HG03565 (cell line): Measurements from ENCODE around the gene CCDC124.

Experiments used
- ATAC-seq: cut with Tn5 transposase; IDR thresholded peaks from one replicate; pipeline ENCODE4 v1.9.1; 2021; ENCODE audit warnings: mild to moderate bottlenecking, moderate library complexity; ENCODE audit not compliant: unreplicated experiment

CCDC124 gene

GRCh38 chr19:17933414-17934129 is 757 bp downstream of the CCDC124 start:
- ATAC-seq: no peak

- no peak for ATAC-seq
These were observed 3.6 kb downstream of the CCDC124 start for GRCh38 chr19:17936379-17936778.

- ATAC-seq: no peak
These were observed 4.6 kb downstream of the CCDC124 start for GRCh38 chr19:17937371-17937900.

- ATAC-seq: no peak
These were observed 5.5 kb downstream of the CCDC124 start for GRCh38 chr19:17938092-17938845.

- no peak for ATAC-seq
These were observed 9.4 kb downstream of the CCDC124 start for GRCh38 chr19:17942181-17942580.

- no peak for ATAC-seq
These were observed 9.9 kb downstream of the CCDC124 start for GRCh38 chr19:17942582-17943273.

DNA sequence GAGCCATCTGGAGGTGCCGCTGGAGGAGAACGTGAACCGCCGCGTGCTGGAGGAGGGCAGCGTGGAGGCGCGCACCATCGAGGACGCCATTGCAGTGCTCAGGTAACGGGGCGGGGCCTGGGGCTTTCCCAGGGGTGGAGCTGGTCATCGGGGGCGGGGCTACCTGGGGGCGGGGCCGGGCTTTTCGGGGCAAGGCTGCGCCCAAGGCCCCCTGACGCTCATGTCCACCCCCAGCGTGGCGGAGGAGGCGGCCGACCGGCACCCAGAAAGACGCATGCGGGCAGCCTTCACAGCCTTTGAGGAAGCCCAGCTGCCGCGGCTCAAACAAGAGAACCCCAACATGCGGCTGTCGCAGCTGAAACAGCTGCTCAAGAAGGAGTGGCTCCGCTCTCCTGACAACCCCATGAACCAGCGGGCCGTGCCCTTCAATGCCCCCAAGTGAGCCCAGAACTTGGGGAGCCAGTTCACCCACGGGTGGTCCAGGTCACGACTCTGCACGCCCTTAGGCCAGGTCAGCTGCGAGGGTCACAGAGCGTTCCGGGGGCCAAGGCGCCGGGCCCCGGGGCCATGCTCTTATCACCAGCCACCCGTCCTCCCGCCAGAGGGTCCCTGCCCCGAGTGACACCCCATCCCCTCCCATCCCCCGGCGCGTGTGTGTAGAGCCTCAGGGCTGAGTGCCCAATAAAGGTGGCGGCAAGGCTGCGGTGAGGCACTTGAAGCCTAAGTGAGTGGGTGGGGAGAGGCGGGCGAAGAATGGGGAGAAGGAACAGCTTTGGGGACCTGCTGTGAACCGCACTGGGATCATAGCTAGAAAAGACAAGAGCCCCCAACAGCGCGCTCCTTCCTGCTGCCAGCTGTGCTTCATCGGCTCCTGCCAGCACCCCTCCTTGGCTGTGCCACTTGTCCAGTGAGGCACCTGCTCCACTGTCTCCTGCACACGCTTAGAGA is 10.7 kb downstream of the CCDC124 start:
- ATAC-seq: no peak

DNA sequence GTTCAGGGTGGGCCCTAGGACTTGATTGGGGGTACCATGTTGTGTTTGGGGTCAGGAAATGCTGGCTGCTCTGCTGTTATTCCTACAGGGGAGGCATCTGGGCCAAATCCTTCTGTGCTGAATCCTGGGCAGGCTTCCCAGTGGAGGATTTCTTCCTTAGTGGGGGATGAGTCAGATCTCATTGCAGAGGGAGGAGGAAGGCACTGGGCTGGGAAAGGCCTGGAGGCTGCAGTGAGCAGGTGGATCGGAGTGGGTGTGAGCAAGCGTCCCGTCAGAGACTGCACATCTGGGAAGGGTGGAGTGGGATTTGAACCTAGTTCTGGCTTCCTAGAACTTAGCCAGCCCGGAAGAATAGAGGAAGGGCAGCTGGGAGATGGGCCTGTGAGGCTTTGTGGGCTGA is 11.5 kb downstream of the CCDC124 start:
- no peak for ATAC-seq

DNA sequence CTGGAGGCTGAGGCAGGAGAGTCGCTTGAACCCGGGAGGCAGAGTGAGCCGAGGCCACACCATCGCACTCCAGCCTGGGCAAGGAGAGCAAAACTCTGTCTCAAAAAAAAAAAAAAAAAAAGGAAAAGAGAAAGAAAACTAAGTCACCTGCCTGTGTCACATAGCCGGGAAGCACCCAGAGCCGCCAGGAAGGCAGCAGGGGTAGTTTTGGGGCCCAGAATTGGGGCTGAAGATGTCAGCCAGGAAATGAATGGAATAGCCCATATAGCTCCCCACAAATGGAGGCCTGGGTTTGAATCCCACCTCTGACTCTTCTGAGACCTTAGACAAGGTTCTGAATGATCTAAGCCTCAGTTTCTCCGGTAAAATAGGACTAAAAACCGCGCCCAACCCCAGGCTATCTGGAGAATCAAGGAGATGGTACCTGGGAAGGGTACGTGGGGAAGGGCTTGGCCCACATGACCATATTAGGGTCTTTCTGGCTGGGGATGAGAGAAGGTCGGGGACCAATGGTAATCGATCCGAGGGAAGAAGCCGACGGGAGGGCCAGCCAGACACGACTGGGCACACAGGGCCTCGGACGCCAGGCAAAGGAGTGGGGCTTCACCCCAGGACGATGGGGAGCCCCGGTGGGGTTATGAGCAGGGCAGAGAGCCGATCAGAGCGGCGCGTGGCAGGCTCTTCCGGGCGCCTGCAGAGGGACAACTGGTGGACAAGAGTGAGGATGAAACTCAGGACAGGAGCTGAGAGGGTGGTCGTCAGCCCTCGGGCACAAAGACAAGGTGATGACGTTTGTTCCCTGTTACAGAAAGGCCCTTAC is 14.4 kb downstream of the CCDC124 start:
- peak; percentile 21 for ATAC-seq

- ATAC-seq: peak; percentile 48
These were observed 15.1 kb downstream of the CCDC124 start for GRCh38 chr19:17947815-17948513.

DNA sequence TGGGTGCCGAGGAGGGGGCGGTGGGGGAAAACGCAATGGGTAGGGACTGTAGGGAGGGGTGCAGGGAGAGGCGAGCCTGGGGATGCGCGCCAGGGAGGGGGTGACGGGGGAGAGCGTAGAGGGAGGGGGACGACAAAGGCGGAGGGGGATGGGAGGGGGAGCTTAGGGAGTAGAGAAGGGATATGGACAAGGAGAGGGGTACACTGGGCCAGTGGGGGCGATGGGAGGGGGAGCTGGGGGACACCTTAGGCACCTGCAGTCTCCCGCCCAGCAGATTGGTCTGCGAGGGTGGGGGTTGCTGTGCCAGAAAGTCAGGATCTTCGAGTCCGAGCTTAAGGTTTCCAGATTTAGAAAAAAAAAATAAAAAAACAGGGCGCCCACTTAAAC is 15.7 kb downstream of the CCDC124 start:
- ATAC-seq: no peak

DNA sequence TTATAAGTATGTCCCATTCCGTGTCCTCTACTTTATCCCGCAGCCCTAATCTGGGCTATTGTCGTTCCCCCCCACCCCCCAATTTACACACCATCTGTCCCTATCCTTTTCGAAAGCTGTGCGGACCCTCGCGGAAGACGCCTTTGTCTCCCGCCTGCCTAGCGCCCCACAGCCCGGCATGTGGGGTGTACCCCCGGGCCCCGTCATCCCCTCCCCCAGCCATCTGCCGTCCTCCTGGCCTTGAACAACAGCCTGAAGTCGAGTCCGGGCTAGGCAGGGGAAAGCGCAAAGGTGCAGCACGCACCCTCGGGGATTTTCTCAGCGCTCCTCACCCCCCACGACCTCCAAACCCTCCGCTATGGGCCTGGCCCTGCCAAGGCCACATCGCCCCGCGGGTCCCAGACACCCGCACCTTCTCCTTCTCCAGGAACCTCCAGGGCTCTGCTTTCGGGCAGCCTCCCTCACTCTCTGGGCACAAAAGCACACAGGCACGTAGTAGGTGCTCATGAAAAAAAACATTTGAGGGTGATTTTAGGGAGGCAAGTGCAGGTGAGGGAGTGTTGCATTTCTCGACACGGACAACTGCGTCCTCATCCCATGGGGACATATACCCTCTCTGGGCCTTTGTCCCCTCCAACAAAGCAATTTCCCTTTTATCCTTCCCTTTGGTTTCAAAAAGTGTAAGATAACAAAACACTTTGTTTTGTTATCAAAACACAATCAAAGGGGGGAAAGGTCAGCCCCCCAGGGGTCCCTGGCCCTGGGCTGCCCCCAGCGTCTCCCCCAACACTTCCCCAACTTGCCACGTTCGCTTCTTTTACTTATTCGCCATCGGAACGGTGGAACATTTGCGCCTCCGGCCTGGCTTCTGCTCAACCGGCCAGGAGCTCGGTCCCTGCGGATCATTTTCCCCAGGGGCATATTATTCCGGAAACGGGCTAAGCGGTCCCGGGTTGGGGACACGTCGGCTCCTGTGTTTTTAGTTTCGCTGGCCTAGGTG is 16.4 kb downstream of the CCDC124 start:
- ATAC-seq: no peak

DNA sequence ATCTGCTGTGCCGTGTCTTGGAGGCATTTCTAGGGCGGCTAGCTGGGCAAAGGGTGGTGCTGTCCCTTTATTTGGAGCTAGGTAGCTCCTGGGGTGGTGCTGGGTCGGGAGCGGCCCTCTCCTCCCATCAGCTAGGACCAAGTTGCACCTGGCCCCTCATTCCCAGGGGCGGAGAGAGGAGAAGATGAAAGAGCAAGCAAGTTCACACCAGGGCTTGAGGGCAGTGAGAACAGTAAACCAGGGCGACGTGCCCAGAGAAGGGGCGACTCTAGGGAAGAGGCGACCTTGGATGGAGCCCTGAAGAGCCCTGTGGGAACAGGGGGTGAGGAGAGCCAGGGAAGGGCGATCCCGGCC is 17.1 kb downstream of the CCDC124 start:
- ATAC-seq: no peak

- ATAC-seq: no peak
These were observed 17.7 kb downstream of the CCDC124 start for GRCh38 chr19:17950310-17951156.

DNA sequence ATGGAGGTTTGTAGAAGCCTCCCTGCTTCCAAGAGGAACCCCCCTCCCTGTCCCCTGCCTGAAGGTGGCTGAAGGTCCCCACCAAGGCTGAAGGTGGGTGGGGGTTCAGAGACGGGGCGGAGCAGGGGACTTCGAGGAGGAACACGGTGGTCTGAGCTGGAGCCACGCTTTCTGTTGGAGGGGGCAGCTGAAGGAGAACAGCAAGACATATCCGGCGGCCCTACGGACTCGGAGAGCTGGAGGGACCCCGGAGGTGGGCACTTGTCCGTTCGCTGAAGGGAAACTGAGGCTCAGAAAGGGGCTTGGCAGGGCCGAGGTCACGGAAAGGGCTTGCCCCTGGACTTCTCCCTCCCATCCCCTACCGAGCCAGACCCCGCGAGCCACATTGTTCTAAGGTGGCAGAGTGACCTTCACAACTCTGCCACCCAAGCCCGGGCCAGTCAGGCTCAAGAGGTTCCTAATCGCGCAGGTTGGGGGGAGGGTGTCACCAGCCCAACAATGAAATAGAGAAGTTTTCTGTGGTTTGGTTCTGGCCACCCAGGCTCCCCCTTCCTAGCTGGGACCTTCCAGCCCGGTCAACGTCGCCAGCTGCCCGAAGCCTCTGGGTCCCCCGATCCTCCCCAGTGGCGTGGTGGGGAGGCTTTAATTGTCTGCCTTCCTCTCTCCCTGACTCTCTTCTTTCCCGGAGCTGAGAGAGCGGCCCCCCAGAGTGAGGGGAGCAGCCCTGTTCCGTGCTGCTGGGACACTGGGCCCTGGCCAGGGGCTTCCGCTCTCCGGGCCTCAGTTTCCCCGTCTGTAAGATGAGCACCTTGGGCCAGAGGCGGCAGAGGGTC is 18.6 kb downstream of the CCDC124 start:
- ATAC-seq: no peak
